Measurements from ENCODE around the gene GOLGA6L2.

- TF ChIP-seq EP300 (IDR thresholded peaks at IDR 0.05) (no peak), CTCF (IDR thresholded peaks at IDR 0.05) (no peak)
These were observed 36.8 kb upstream of the GOLGA6L2 start for GRCh38 chr15:23483821-23484299.

Measured in esophagus muscularis mucosa (tissue), 3 donors.